Stimulated activated naive CD8-positive, alpha-beta T cell treated with anti-CD3 and anti-CD28 coated beads, Interleukin-15, amount 100 ng/mL, for 72 hours (primary cell): Measurements from ENCODE around the gene NDUFA5.

Source experiments
- ATAC-seq: fragments of 150-1000 bp; cut with Tn5 transposase; 2 replicates; pipeline ENCODE4 v1.10.0; 2021; ENCODE audit warnings: mild to moderate bottlenecking, moderate library complexity
- DNase-seq, 2 donors: peaks; one replicate each; pipeline ENCODE4 v3.0.0; 2021 to 2022
- H3K27ac Mint-ChIP-seq, 2 donors: one replicate each; pipeline ENCODE4 v1.8.0; 2022; ENCODE audit warnings: mild to moderate bottlenecking in 2 of 2, mixed read lengths in 2 of 2, moderate library complexity in 2 of 2
- H3K27me3 Mint-ChIP-seq: one replicate; pipeline ENCODE4 v1.8.0; 2022; ENCODE audit warnings: mixed read lengths
- H3K4me1 Mint-ChIP-seq: one replicate; pipeline ENCODE4 v1.8.0; 2022; ENCODE audit warnings: mild to moderate bottlenecking, mixed read lengths
- H3K4me3 Mint-ChIP-seq, 2 donors: one replicate each; pipeline ENCODE4 v1.8.0; 2022; ENCODE audit warnings: mild to moderate bottlenecking in 2 of 2, mixed read lengths in 2 of 2, moderate library complexity in 1 of 2
- H3K9me3 Mint-ChIP-seq, 2 donors: one replicate each; pipeline ENCODE4 v1.8.0; 2022; ENCODE audit warnings: mixed read lengths in 2 of 2

Gene NDUFA5

GRCh38 chr7:123498601-123499000 is 59.0 kb downstream of the NDUFA5 start:
- no peak overlapping the region for H3K4me3 Mint-ChIP-seq
- ATAC-seq = no peak
- DNase-seq = no peak
- H3K4me1 Mint-ChIP-seq = no peaks in the 10 kb centered on the region
- H3K27ac Mint-ChIP-seq = no peak overlapping the region
- H3K9me3 Mint-ChIP-seq = no peaks in the 10 kb centered on the region
- H3K27me3 Mint-ChIP-seq = peaks cover 50% of the 10 kb centered on the region

GRCh38 chr7:123498031-123498430 is 59.6 kb downstream of the NDUFA5 start:
- Mint-ChIP-seq H3K27me3 (peaks cover 55% of the 10 kb centered on the region), H3K4me1 (no peaks in the 10 kb centered on the region), H3K4me3 (no peak overlapping the region), H3K9me3 (no peaks in the 10 kb centered on the region), H3K27ac (no peak overlapping the region)
- ATAC-seq (no peak), DNase-seq (no peak)

GRCh38 chr7:123494193-123494796 is 63.3 kb downstream of the NDUFA5 start:
- no peak for ATAC-seq
- Mint-ChIP-seq H3K27me3 (peaks cover 32% of the 10 kb centered on the region), H3K9me3 (no peaks in the 10 kb centered on the region), H3K27ac (no peak overlapping the region), H3K4me1 (no peaks in the 10 kb centered on the region), H3K4me3 (no peak overlapping the region)
- peak in 1 of 2 donors; percentile 3 for DNase-seq

- no peak overlapping the region for H3K4me3 Mint-ChIP-seq
- H3K27ac Mint-ChIP-seq = no peak overlapping the region
- H3K9me3 Mint-ChIP-seq = no peaks in the 10 kb centered on the region
- peaks cover 14% of the 10 kb centered on the region for H3K27me3 Mint-ChIP-seq
- H3K4me1 Mint-ChIP-seq = no peaks in the 10 kb centered on the region
- ATAC-seq (peak; percentile 67), DNase-seq (no peak)
Measured at GRCh38 chr7:123492485-123492884, 65.1 kb downstream of the NDUFA5 start.
